Ascending aorta (tissue), 2 donors: ENCODE data around the gene ASXL2. TPM values are rescaled to one million over a fixed set of nuclear protein-coding genes. Genes with fewer than 3 reads are reported as not detected.

Experiments
- DNase-seq, 2 donors: peaks; one replicate each; pipeline ENCODE4 v3.0.0-alpha.2; 2019; ENCODE audit warnings: low spot score in 2 of 2
- H3K27ac ChIP-seq, 2 donors: fragments of 200-600 bp; sonication (generic); one replicate each; pipeline ENCODE4 v1.5.1; 2016 to 2017; ENCODE audit warnings: mild to moderate bottlenecking in 1 of 2
- H3K27me3 ChIP-seq: fragments of 200-600 bp; sonication (generic); one replicate; pipeline ENCODE4 v1.5.1; 2017
- H3K36me3 ChIP-seq, 2 donors: fragments of 200-600 bp; sonication (generic); one replicate each; pipeline ENCODE4 v1.5.1; 2016
- H3K4me1 ChIP-seq, 2 donors: fragments of 200-600 bp; sonication (generic); one replicate each; pipeline ENCODE4 v1.5.1; 2016 to 2017; ENCODE audit warnings: mild to moderate bottlenecking in 1 of 2
- H3K4me3 ChIP-seq, 2 donors: fragments of 200-600 bp; sonication (generic); one replicate each; pipeline ENCODE4 v1.5.1; 2016 to 2017; ENCODE audit warnings: mild to moderate bottlenecking in 1 of 2
- H3K9me3 ChIP-seq, 2 donors: fragments of 200-600 bp; sonication (generic); one replicate each; pipeline ENCODE4 v1.5.1; 2016
- intact Hi-C: fragments of 100-400 bp; cut with DNase I; formaldehyde crosslinking; loops from one replicate; pipeline ENCODE4 v1.15.1; 2023
- total RNA-seq: library from RNA; depleted of rRNA; stranded (reverse); fragments of >200 nt; gene quantifications from one replicate; pipeline ENCODE4 v1.1.0, GENCODE V29; 2016
- TF ChIP-seq, protein P1 (sequence below), 3 experiments: fragments of 200-600 bp in 2 of 3; fragments of 450-650 bp in 1 of 3; sonication (generic) in 2 of 3; IDR thresholded peaks; one replicate each; pipeline ENCODE4 v1.5.1; 2016 to 2019; ENCODE audit warnings: antibody characterized with exemption in 3 of 3, mild to moderate bottlenecking in 1 of 3, moderate library complexity in 1 of 3

Gene ASXL2
- total RNA-seq, 1 donor from 2014 or later: 8.7 TPM

DNA sequence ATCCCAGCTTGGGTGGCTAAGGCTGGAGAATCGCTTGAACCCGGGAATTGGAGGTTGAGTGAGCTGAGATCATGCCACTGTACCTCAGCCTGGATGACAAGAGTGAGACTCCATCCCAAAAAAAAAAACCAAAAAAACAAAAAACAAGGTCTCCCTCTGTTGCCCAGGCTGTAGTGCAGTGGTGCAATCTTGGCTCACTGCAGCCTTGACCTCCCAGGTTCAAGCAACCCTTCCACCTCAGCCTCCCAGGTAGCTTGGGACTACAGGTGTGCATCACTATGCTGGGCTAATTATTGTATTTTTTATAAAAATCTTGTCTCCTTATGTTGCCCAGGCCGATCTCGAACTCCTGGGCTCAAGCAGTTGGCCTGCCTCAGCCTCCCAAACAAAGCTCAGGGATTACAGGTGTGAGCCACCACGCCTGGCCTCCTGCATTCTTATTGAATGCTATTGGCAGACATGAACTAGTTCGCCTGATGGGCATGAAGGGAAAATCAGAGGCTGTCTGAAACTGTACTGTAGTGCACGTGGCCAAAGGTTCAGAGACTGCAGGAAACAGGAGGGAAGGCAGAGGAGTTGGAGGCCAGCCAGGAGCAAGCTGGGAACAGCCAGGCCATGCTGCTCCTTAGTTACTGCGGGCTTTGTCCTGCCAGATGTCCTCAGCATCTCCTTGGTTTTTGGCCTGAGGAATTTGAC, 16.0 kb upstream of the ASXL2 start:
- no peaks in the 10 kb centered on the region for H3K36me3 ChIP-seq
- no peak overlapping the region for H3K4me3 ChIP-seq
- no peaks in the 10 kb centered on the region for H3K27me3 ChIP-seq
- intact Hi-C loops: no loop called here
- DNase-seq: no peak
- no peak overlapping the region for H3K27ac ChIP-seq
- H3K4me1 ChIP-seq: no peaks in the 10 kb centered on the region
- TF ChIP-seq, protein P1, sequence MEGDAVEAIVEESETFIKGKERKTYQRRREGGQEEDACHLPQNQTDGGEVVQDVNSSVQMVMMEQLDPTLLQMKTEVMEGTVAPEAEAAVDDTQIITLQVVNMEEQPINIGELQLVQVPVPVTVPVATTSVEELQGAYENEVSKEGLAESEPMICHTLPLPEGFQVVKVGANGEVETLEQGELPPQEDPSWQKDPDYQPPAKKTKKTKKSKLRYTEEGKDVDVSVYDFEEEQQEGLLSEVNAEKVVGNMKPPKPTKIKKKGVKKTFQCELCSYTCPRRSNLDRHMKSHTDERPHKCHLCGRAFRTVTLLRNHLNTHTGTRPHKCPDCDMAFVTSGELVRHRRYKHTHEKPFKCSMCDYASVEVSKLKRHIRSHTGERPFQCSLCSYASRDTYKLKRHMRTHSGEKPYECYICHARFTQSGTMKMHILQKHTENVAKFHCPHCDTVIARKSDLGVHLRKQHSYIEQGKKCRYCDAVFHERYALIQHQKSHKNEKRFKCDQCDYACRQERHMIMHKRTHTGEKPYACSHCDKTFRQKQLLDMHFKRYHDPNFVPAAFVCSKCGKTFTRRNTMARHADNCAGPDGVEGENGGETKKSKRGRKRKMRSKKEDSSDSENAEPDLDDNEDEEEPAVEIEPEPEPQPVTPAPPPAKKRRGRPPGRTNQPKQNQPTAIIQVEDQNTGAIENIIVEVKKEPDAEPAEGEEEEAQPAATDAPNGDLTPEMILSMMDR (IDR thresholded peaks at IDR 0.05): no peak
- no peaks in the 10 kb centered on the region for H3K9me3 ChIP-seq

DNA sequence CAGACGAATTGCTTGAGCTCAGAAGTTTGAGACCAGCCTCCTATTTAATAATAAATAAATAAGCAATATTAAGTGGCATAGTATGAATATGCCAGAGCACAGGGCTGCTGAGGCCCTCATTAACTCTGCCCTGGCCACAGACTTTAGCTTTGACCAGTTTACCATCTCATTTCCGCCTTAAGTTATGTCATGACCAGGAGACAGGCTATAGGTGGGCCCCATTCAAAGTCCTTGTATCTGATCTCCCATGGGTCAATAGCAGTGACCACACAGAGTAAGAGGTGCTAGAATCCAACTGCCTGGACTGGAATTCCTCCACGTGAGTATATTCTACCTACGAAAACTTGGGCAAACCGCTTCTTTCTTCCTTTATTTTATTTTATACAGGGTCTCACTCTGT, 13.4 kb upstream of the ASXL2 start:
- intact Hi-C loops: no loop called here
- no peaks in the 10 kb centered on the region for H3K27me3 ChIP-seq
- no peaks in the 10 kb centered on the region for H3K36me3 ChIP-seq
- H3K4me1 ChIP-seq: no peaks in the 10 kb centered on the region
- no peaks in the 10 kb centered on the region for H3K9me3 ChIP-seq
- DNase-seq: no peak
- TF ChIP-seq, protein P1 (IDR thresholded peaks at IDR 0.05): no peak
- H3K27ac ChIP-seq: no peak overlapping the region
- no peak overlapping the region for H3K4me3 ChIP-seq

- no peaks in the 10 kb centered on the region for H3K27me3 ChIP-seq
- no peaks in the 10 kb centered on the region for H3K36me3 ChIP-seq
- TF ChIP-seq, protein P1 (IDR thresholded peaks at IDR 0.05): no peak
- DNase-seq: no peak
- no peak overlapping the region for H3K27ac ChIP-seq
- H3K4me1 ChIP-seq: no peaks in the 10 kb centered on the region
- intact Hi-C loops: no loop called here
- H3K4me3 ChIP-seq: no peak overlapping the region
- no peaks in the 10 kb centered on the region for H3K9me3 ChIP-seq
Measured at GRCh38 chr2:25887624-25888242, 9.4 kb upstream of the ASXL2 start.

DNA sequence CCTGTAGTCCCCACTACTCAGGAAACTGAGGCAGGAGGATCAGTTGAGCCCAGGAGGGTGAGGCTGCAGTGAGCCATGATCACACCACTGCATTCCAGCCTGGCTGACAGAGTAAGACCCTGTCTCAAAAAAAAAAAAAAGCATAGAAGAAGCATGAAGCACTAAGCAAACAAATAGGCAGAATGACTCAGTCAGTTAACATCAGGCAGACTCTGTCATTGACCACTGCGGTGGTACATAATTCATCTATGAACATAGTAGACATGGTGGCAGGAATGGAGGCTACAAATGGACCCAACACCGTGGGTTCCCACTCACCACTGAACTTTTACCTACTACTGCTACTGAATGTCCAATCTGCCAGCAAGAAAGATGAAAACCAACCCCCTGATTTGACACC, 7.6 kb upstream of the ASXL2 start:
- no peaks in the 10 kb centered on the region for H3K27me3 ChIP-seq
- H3K27ac ChIP-seq: no peak overlapping the region
- H3K9me3 ChIP-seq: no peaks in the 10 kb centered on the region
- H3K4me3 ChIP-seq: no peak overlapping the region
- TF ChIP-seq, protein P1 (IDR thresholded peaks at IDR 0.05): no peak
- DNase-seq: no peak
- no peaks in the 10 kb centered on the region for H3K36me3 ChIP-seq
- intact Hi-C loops: no loop called here
- H3K4me1 ChIP-seq: no peaks in the 10 kb centered on the region

DNA sequence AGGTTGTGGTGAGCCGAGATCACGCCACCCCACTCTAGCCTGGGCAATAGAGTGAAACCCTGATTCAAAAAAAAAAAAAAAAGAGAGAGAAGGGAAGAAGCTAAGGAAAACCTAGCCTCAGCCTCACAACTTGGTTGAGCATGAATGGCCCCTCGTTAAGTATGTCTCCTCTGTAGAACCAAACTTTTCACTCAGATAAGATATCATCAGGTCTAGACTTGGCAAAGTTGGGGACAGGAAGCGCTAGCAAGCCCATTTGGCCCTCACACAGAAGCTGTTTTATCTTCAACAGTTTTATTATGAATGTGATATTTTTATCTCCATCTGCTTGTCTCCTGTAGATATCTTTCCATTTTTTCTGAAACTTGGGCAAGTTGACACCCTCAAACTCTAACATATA, 3.5 kb upstream of the ASXL2 start:
- H3K27me3 ChIP-seq: no peaks in the 10 kb centered on the region

More for the DNA sequence above, 3.5 kb upstream of the ASXL2 start:
- Histone ChIP-seq H3K4me1 (peaks cover 0 to 4% of the 10 kb centered on the region in 2 donors), H3K9me3 (no peaks in the 10 kb centered on the region), H3K27ac (no peak overlapping the region), H3K36me3 (no peaks in the 10 kb centered on the region), H3K4me3 (no peak overlapping the region)
- TF ChIP-seq, protein P1 (IDR thresholded peaks at IDR 0.05): no peak
- DNase-seq: no peak
- intact Hi-C loops: no loop called here
